WTC11 (cell line): Measurements from ENCODE around the gene UBAC2.

Experiments used
- ATF3 ChIP-seq: sonication (generic); formaldehyde crosslinking; conservative IDR thresholded peaks from 2 replicates; pipeline ENCODE4 v1.8.1; 2022; ENCODE audit warnings: mild to moderate bottlenecking, missing genetic modification reagents
- CBFB ChIP-seq: sonication (generic); formaldehyde crosslinking; IDR thresholded peaks from 2 replicates; pipeline ENCODE4 v1.8.1; 2022; ENCODE audit warnings: mild to moderate bottlenecking, low read depth, missing genetic modification reagents
- CTCF ChIP-seq: fragments of 200-600 bp; IDR thresholded peaks from 2 replicates; pipeline ENCODE4 v1.8.0; 2022; ENCODE audit warnings: antibody characterized with exemption
- E2F5 ChIP-seq: sonication (generic); formaldehyde crosslinking; IDR thresholded peaks from 2 replicates; pipeline ENCODE4 v1.8.1; 2022; ENCODE audit warnings: mild to moderate bottlenecking, moderate library complexity, missing genetic modification reagents
- FOXP1 ChIP-seq: sonication (generic); formaldehyde crosslinking; IDR thresholded peaks from 2 replicates; pipeline ENCODE4 v1.8.0; 2022; ENCODE audit warnings: missing genetic modification reagents, mild to moderate bottlenecking, moderate library complexity, borderline replicate concordance
- MAX ChIP-seq: sonication (generic); formaldehyde crosslinking; IDR thresholded peaks from 2 replicates; pipeline ENCODE4 v1.8.0; 2022; ENCODE audit warnings: mild to moderate bottlenecking, missing genetic modification reagents
- MLX ChIP-seq: sonication (generic); formaldehyde crosslinking; IDR thresholded peaks from 2 replicates; pipeline ENCODE4 v1.8.1; 2023; ENCODE audit warnings: mild to moderate bottlenecking, missing genetic modification reagents, moderate library complexity
- RELA ChIP-seq: sonication (generic); formaldehyde crosslinking; IDR thresholded peaks from 2 replicates; pipeline ENCODE4 v1.8.1; 2022; ENCODE audit warnings: missing genetic modification reagents, mild to moderate bottlenecking, borderline replicate concordance
- SP1 ChIP-seq: sonication (generic); formaldehyde crosslinking; conservative IDR thresholded peaks from 2 replicates; pipeline ENCODE4 v1.8.1; 2022; ENCODE audit warnings: missing genetic modification reagents
- TCF7 ChIP-seq: sonication (generic); formaldehyde crosslinking; IDR thresholded peaks from 2 replicates; pipeline ENCODE4 v1.8.0; 2022; ENCODE audit warnings: mild to moderate bottlenecking, low read depth, missing genetic modification reagents, moderate library complexity
- TEAD4 ChIP-seq: sonication (generic); formaldehyde crosslinking; IDR thresholded peaks from 2 replicates; pipeline ENCODE4 v1.8.0; 2022; ENCODE audit warnings: mild to moderate bottlenecking, missing genetic modification reagents
- USF2 ChIP-seq: sonication (generic); formaldehyde crosslinking; IDR thresholded peaks from 2 replicates; pipeline ENCODE4 v1.8.1; 2023; ENCODE audit warnings: mild to moderate bottlenecking, missing genetic modification reagents, moderate library complexity
- ZNF416 ChIP-seq: fragments of 250-450 bp; sonication (Bioruptor Pico); IDR thresholded peaks from 2 replicates; pipeline ENCODE4 v1.9.0; 2021; ENCODE audit warnings: mild to moderate bottlenecking, inconsistent platforms
- ZSCAN18 ChIP-seq: fragments of 250-450 bp; sonication (Bioruptor Pico); IDR thresholded peaks from 2 replicates; pipeline ENCODE4 v2.1.2; 2022; ENCODE audit warnings: mild to moderate bottlenecking, moderate library complexity

- TF ChIP-seq CTCF (no peak), MAX (CRISPR knock-in tag) (no peak), FOXP1 (CRISPR knock-in tag) (no peak), MLX (CRISPR knock-in tag) (no peak), ATF3 (CRISPR knock-in tag) (no peak), SP1 (no peak), E2F5 (CRISPR knock-in tag) (no peak), ZSCAN18 (no peak), CBFB (CRISPR knock-in tag) (no peak), TEAD4 (CRISPR knock-in tag) (no peak), RELA (CRISPR knock-in tag) (no peak), TCF7 (CRISPR knock-in tag) (no peak), USF2 (CRISPR knock-in tag) (no peak), ZNF416 (no peak)
Observed at GRCh38 chr13:99228737-99229691, 28.4 kb downstream of the UBAC2 start.
